Lower leg skin (tissue), 4 donors: ENCODE data around the gene ANO2. TPM values are rescaled to one million over a fixed set of nuclear protein-coding genes. Genes with fewer than 3 reads are reported as not detected.
"Not testable (repeated sequence)": the region's sequence is repeated elsewhere in the genome, so short reads cannot be mapped to it uniquely, and the experiment has no call there.

Experiments
- DNase-seq, 2 donors: peaks; one replicate each; pipeline ENCODE4 v3.0.0-alpha.2; 2019; ENCODE audit warnings: low spot score in 2 of 2
- H3K4me3 ChIP-seq: fragments of 200-600 bp; sonication (generic); 2 replicates; pipeline ENCODE4 v1.5.1; 2017; ENCODE audit warnings: mild to moderate bottlenecking, low read depth; ENCODE audit not compliant: poor library complexity, severe bottlenecking
- POLR2A ChIP-seq, 2 donors: fragments of 450-650 bp; IDR thresholded peaks; one replicate each; pipeline ENCODE4 v1.6.1; 2016 to 2017; ENCODE audit warnings: antibody characterized with exemption in 2 of 2, mild to moderate bottlenecking in 1 of 2, moderate library complexity in 1 of 2
- WGBS, 2 donors: methylation state at CpG; one replicate each; pipeline ENCODE4 v1.1.5; 2018; 5-methylcytosine and 5-hydroxymethylcytosine counted together
- intact Hi-C: fragments of 100-400 bp; cut with DNase I; formaldehyde crosslinking; loops from one replicate; pipeline ENCODE4 v1.15.0; 2023; ENCODE audit warnings: low total_unique reads
- total RNA-seq, 4 donors: library from RNA; depleted of rRNA; stranded (reverse); fragments of >200 nt; gene quantifications; one replicate each; pipeline ENCODE4 v1.1.0, GENCODE V29; 2016
- TF ChIP-seq, protein P1 (sequence below), 3 donors: fragments of 450-650 bp; IDR thresholded peaks; one replicate each; pipeline ENCODE4 v1.5.1; 2016; ENCODE audit warnings: antibody characterized with exemption in 3 of 3, mild to moderate bottlenecking in 3 of 3, moderate library complexity in 2 of 3

Gene ANO2
- total RNA-seq, 4 donors from 2014 or later: 0.76 to 2.6 (median 1.8) TPM

GRCh38 chr12:5840944-5841343 lies 104.1 kb downstream of the ANO2 start:
- DNase-seq: no peak
- WGBS, 2 donors: 56 to 72% methylated on average over 9 of the region's 9 CpGs
- intact Hi-C loops: no loop called here
- no peak overlapping the region for H3K4me3 ChIP-seq
- TF ChIP-seq, protein P1, sequence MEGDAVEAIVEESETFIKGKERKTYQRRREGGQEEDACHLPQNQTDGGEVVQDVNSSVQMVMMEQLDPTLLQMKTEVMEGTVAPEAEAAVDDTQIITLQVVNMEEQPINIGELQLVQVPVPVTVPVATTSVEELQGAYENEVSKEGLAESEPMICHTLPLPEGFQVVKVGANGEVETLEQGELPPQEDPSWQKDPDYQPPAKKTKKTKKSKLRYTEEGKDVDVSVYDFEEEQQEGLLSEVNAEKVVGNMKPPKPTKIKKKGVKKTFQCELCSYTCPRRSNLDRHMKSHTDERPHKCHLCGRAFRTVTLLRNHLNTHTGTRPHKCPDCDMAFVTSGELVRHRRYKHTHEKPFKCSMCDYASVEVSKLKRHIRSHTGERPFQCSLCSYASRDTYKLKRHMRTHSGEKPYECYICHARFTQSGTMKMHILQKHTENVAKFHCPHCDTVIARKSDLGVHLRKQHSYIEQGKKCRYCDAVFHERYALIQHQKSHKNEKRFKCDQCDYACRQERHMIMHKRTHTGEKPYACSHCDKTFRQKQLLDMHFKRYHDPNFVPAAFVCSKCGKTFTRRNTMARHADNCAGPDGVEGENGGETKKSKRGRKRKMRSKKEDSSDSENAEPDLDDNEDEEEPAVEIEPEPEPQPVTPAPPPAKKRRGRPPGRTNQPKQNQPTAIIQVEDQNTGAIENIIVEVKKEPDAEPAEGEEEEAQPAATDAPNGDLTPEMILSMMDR (IDR thresholded peaks at IDR 0.05): no peak
- TF ChIP-seq POLR2A (IDR thresholded peaks at IDR 0.05): no peak

DNA sequence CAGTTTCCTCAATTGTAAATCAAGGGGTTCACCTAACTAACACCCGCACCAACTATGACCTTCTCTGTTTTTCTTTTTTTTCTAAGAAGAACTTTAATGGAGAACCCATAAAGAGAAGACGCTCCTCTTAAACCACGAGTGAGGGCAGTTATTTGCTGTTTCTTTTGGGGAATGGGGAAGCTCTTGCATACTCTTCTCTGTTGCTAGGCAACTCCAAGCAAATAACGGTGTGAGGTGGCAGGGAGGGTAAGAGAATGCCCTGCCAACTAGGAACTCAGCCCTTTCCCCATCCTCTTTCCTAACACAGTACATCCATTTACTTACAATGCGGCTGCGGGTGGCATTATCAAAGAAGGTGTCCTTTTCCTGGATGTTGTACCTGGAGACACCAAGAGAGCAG lies 114.9 kb downstream of the ANO2 start:
- intact Hi-C loops: no loop called here
- TF ChIP-seq POLR2A (IDR thresholded peaks at IDR 0.05): no peak
- TF ChIP-seq, protein P1 (IDR thresholded peaks at IDR 0.05): no peak
- no peak for DNase-seq
- WGBS, 2 donors: 62 to 66% methylated on average over 6 of the region's 6 CpGs
- no peak overlapping the region for H3K4me3 ChIP-seq

- DNase-seq: no peak
- TF ChIP-seq POLR2A (IDR thresholded peaks at IDR 0.05): no peak
- TF ChIP-seq, protein P1 (IDR thresholded peaks at IDR 0.05): no peak
- 68 to 72% methylated on average over 9 to 22 of the region's 22 CpGs for WGBS, 2 donors
- H3K4me3 ChIP-seq: no peak overlapping the region
- intact Hi-C loops: no loop called here
These were observed 117.5 kb downstream of the ANO2 start for GRCh38 chr12:5827591-5827990.

- intact Hi-C loops, H3K4me3 ChIP-seq, DNase-seq: not testable (repeated sequence)
- WGBS, 2 donors: 51 to 57% methylated on average over 3 of the region's 3 CpGs
These were observed 119.3 kb downstream of the ANO2 start for GRCh38 chr12:5825761-5826160.

DNA sequence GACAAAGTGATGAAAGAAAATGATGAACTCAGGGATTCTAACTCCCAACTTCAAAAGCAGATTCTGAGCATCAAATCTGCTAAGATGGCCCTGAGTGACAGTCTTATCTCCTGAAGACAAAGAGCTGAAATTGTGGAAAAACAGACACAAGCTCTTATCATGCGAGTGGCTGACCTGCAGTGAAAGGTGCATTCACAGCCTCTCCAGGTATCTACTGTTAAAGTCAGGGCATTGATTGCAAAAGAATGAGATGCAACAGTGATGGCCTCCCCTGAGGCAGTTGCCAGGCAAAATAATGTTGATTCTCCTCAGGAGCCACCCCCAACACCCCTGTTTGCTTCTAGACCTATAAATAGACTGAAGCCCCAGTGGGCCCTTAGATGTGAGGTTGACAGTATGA lies 126.2 kb downstream of the ANO2 start:
- H3K4me3 ChIP-seq, intact Hi-C loops, DNase-seq: not testable (repeated sequence)
- WGBS, 2 donors: 95 to 100% methylated on average over 1 of the region's 1 CpG

DNA sequence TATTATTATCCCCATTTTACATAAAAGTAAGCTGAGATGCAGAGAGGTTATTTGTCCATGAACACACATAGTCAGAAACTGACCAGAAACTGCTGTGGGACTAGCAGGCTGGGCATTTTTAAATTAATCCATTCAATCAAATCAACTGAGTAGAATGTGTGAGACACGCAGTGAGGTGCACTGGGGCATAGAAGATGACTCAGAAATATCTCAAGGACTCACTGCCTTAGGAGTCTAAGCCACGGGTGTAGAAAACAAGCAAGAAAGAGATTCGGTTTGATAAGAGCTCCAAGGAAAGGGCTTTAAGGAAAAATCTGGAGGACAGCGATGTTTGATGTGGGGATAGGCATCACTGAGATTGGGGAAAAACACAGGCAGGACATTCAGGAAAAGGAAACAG lies 127.8 kb downstream of the ANO2 start:
- no peak for TF ChIP-seq POLR2A (IDR thresholded peaks at IDR 0.05)
- TF ChIP-seq, protein P1 (IDR thresholded peaks at IDR 0.05): no peak
- 82 to 87% methylated on average over 4 of the region's 4 CpGs for WGBS, 2 donors
- no peak for DNase-seq
- intact Hi-C loops: no loop called here
- H3K4me3 ChIP-seq: no peak overlapping the region

GRCh38 chr12:5809586-5809985 lies 135.5 kb downstream of the ANO2 start:
- WGBS, 2 donors: 86 to 92% methylated on average over 9 of the region's 9 CpGs
- TF ChIP-seq, protein P1 (IDR thresholded peaks at IDR 0.05): no peak
- no peak for TF ChIP-seq POLR2A (IDR thresholded peaks at IDR 0.05)
- intact Hi-C loops: no loop called here
- DNase-seq: no peak
- no peak overlapping the region for H3K4me3 ChIP-seq
